Stimulated activated CD4-positive, alpha-beta T cell treated with anti-CD3 and anti-CD28 coated beads, Interleukin-1b, Interleukin-23, amount 100 ng/mL, for 4 hours (primary cell): ENCODE data around the gene XIAP.
"Not testable (repeated sequence)": the region's sequence is repeated elsewhere in the genome, so short reads cannot be mapped to it uniquely, and the experiment has no call there.

Experiments used
- DNase-seq, 2 donors: peaks; one replicate each; pipeline ENCODE4 v3.0.0-alpha.2; 2020; ENCODE audit warnings: low read depth in 2 of 2

Gene XIAP

DNA sequence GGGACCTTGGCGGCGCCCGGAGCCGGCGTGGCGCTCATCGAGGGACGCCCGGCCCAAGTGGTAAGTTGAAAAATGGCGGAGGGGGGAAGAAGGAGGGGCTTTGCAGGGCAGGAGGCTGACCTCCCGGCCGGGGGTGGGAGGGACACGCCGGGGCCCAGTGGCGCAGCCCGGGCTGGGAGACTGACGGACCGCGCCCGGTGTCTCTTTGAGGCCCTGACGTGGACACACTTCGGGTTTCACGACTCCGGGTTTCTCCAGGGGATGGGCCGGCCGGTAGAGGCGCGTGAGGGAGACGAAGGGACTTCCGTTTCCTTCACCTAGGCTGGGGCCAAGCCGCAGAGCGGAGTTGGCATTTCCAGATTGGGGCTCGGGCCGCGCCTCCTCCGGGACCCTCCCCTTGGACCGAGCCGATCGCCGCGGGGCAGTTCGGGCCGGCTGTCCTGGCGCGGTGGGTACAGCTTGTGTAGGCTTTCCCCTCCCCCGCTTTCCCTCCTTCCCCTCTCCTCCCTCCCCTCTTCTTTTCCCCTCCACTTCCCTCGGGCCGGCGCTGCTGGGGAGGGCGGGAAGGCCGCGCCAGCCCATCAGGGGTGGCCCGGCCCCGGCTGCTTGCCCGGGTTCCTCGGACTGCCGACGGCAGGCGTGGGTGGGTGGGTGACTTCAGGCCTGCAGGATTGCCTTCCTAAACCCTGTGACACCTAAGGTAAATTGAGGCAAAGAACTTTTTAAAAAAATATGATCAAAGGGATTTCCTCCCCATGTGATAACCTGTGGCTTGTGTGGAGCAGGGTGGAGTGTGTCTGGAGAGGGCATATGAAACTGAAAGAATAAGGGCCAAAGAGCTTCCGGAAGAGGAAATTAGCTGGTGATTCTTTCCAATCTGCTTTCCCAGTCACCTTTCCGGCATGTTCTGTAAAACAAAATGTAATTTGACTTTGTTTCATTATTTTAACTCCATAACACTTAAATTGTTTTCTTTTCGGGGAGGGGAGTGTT, at the start of gene XIAP:
TSS of gene XIAP (plus strand) at position 208 of the 993 bp plus-strand sequence. CDS start 25,610 bp downstream, outside the sequence.
- DNase-seq = peak; percentile 19 to 47

DNA sequence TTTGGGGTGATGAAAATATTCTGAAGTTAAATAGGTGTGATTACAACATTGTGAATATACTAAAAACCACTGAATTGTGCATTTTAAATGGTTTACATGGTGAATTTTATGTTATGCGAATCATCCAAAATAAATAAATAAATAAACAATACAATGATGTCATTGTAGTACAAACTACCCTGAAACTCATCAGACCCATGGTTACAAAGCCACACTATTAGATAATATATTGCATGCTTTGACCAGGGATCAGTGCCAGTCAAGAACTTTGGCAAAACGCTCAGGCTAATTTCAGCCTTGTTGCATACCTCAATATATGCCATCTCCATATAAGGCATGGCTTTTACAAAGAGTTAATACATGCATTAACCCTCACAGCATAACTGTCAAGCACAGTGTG, 45.5 kb upstream of the XIAP start:
- DNase-seq = no peak

- DNase-seq = not testable (repeated sequence)
Measured at GRCh38 chrX:123814934-123815394, 44.9 kb upstream of the XIAP start.

DNA sequence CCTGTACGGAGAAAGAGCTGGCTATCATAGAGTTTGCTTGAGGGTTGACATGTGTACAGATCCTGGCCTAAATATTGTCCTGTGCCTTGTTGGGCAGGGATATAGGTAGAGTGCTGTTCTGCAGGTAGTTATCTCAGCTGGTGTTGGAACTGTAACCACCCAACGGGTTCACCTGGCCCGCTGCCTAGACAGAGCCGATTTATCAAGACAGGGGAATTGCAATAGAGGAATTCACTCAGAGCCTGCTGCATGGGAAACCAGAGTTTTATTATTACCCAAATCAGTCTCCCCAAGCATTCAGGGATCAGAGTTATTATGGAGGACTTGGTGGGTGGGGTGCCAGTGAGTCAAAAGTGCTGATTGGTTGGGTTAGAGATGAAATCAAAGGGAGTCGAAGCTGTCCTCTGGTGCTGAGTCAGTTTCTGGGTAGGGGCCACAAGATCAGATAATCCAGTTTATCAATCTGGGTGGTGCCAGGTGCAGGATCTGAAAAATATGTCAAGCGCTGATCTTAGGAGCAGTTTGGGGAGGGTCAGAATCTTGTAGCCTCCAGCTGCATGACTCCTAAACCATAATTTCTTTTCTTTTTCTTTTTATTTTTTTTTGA, 42.5 kb upstream of the XIAP start:
- DNase-seq = no peak

DNA sequence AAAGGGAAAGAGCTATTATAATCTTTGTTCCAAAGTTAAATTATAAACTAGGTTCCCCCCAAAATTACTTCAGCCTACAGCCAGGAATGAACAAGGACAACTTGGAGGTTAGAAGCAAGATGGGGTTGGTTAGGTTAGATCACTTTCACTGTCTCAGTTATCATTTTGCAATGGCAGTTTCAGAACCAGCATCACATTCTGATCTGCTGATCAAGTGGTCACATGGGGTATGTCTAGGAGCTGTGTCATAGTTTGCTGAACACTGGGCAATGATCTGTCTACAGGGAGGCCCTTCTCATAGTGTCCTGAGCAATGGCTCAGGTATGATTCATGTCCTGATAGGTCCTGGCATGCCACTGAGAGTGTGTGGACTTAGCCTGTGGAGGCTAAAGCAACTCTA, 41.6 kb upstream of the XIAP start:
- no peak for DNase-seq

DNA sequence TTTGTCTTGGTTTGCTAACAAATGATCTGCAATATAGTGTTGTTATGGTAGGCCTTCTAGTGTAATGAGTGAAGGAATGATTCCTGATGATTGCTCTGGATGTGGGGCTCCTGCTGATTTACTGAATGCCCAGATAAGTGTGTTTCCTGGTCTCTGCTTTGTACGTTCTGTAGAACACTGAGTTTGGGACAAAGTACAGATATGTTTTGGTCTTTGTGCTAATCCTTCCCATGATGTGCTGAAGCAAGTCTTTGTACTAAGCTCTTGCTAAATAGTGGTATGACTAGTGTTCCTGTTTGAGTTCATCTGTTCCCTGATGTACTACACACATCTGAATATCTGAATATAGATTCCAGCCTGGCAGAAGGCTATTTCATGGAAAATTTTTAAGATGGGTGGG, 36.9 kb upstream of the XIAP start:
- no peak for DNase-seq

- DNase-seq = no peak
Measured at GRCh38 chrX:123830309-123830708, 29.5 kb upstream of the XIAP start.

DNA sequence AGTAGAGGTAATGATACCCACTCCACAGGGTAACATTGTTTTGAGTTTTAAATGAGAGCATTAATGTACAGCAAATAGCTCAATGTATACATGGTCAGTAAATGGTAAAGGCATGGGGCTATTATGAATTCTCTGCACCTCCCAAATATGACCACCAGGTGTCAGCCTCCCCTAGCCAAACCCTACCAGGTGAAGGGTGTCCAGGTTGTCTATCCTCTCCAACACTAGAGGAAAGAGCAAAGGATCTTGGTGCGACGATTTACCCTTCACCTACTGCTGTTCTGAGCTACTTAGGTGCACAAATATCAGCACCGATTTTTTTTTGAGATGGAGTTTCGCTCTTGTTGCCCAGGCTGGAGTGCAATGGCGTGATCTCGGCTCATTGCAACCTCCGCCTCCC, 26.5 kb upstream of the XIAP start:
- peak; percentile 22 to 44 for DNase-seq

DNA sequence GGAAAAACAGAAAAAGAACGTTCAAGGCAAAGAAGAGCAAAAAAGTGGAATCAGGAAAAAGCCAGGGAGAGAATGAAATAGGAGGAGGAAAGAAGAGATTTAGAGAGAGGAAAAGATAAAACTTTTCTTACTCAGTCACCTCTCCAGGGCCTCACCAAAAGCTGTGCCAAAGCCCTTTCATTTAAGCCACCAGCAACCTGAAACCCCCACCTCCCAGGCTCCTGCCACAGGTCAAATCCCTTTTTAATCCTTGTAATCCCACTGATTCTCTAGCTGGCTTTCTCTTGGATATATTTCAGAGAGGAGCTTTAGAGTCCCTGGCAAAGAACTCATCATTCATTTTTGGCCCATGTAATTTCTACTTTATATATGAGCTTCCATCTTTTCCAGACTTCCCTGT, 25.7 kb upstream of the XIAP start:
- no peak for DNase-seq

DNA sequence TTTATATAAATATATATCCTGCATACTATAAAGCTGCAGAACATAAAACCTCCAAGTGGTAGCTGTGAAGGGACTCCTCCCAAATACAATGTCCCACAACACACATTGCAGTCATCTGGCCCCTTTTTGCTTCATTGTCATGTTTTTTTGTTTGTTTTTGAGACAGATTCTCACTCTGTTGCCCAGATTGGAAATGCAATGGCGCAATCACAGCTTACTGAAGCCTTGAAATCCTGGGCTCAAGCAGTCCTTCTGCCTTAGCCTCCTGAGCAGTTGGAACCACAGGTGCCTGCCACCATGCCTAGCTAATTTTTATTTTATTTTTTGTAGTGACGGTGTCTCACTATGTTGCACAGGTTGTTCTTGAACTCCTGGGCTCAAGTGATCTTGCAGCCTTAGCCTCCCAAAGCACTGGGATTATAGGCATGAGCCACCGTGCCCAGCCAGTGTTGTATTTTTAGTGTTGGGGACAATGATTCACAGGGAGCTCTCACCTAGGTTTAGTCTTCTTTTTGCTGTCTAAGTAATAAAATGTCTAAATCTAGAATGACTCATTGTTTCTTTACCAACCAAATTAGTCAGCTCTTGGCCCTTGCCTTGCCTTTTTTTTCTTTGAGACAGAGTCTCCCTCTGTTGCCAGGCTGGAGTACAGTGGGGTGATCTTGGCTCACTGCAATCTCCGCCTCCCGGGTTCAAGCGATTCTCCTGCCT, 24.0 kb upstream of the XIAP start:
- no peak for DNase-seq

- DNase-seq = not testable (repeated sequence)
Measured at GRCh38 chrX:123845129-123845528, 14.7 kb upstream of the XIAP start.

DNA sequence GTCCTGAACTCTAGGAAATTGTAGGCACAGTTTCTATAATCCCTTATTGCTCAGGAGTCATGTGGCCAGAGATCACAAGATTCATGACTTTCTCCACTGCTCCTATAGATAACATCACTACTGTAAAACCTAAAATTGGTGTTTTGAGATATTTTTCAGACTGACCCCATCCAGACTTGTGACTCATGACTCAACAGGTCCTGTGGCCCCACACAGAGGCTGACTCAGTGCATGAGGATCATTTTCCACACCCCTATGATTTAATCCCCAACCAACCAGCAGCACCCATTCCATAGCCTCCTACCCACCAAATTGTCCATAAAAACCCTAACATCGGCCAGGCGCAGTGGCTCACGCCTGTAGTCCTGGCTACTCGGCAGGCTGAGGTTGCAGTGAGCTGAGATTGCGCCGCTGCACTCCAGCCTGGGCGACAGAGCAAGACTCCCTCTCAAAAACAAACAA, 13.2 kb upstream of the XIAP start:
- no peak for DNase-seq

- DNase-seq = no peak
Measured at GRCh38 chrX:123847056-123847455, 12.8 kb upstream of the XIAP start.

- DNase-seq = no peak
Measured at GRCh38 chrX:123849096-123849495, 10.8 kb upstream of the XIAP start.

- not testable (repeated sequence) for DNase-seq
Measured at GRCh38 chrX:123849906-123850305, 9.9 kb upstream of the XIAP start.

DNA sequence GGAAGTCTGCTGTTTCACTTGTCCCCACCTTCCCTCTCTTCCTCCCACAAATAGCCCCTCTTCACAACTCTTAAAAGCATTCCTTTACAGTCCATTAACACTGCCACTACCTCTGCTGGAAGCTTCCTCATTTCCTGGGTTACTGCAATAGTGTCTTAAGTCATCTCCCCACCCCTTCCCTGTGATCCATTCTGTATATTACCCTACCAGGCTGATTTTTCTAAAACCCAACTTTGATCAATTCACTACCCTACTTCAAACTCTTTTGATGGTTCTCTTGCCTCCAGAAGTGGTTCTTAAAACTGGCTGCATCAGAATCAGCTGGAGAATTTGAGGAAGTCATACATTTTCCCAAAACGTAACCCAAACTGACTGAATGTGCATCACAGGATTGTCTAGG, 8.8 kb upstream of the XIAP start:
- DNase-seq = no peak

DNA sequence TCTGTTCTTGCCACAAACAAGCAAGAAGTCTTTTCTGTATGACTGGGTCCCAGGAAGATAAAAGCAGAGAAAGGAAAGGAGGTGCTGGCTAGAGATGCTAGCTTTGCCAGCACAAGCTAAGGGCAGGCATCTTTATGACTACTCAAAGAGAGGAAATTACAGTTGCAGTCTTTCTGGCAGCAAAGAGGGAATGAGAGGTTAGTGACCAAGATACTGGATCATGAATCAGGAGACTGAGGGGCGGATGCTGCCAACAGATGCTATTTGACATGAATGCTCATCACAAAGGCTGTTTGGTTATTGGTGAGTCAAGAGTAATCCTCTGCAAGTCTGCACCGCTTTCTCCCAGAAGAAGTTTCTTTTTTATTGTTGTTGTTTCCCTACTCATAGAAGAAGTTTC, 5.5 kb upstream of the XIAP start:
- DNase-seq = no peak

- DNase-seq = peak in 1 of 2 donors; percentile 31
Measured at GRCh38 chrX:123859409-123859845, 426 bp upstream of the XIAP start.

DNA sequence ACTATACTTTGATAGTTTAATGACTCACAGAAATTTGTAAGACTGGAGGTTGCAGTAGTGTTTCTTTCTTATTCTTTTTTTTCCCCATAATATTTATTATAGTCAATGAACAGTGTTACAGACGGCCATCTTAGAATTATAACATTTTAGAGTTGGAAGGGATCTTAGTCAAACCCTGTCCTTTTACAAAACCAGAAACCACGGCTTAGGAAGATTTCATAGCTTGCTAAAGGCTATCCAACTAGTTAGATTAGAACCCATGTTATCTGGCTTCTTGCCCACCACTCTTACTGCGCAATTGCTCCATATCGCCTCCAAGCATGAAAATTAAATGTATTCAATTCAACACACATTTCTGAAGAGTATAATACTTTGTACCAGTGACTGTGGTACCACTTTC, 1.1 kb downstream of the XIAP start:
- no peak for DNase-seq

GRCh38 chrX:123869488-123869887, 9.6 kb downstream of the XIAP start:
- DNase-seq = no peak

DNA sequence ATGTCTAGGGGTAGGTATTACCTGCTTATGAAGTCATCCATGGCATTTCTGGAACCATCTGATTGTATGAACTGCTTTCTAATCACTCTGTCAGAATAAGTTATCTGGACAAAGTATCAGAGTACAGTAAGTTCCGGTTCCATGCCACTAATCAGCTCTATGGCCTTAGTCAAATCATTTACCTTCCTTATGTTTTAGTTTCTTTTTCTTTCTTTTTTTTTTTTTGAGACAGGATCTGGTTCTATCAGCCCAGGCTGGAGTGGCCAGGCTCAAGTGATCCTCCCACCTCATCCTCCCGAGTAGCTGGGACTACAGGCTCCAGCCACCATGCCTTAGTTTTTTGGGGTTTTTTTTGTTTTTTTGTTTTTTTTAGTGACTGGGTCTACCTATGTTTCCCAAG, 11.5 kb downstream of the XIAP start:
- DNase-seq = no peak

- DNase-seq = no peak
Measured at GRCh38 chrX:123873956-123874355, 14.1 kb downstream of the XIAP start.
